HL-60 (cell line): Measurements from ENCODE around the gene MPRIP.

ENCODE experiments used
- GABPA ChIP-seq: IDR thresholded peaks from 2 replicates; pipeline ENCODE4 v1.6.1; 2012; ENCODE audit warnings: low read depth
- SPI1 ChIP-seq: IDR thresholded peaks from 2 replicates; pipeline ENCODE4 v1.6.1; 2012; ENCODE audit warnings: low read depth, mild to moderate bottlenecking, borderline replicate concordance
- TF ChIP-seq, protein P1 (sequence below): IDR thresholded peaks from one replicate; pipeline ENCODE4 v1.5.1; 2011; ENCODE audit warnings: low read length, control low read depth, inconsistent platforms; ENCODE audit not compliant: insufficient read depth
- TF ChIP-seq, protein P2 (sequence below): IDR thresholded peaks from 2 replicates; pipeline ENCODE4 v1.6.1; 2012; ENCODE audit warnings: low read depth; ENCODE audit not compliant: insufficient replicate concordance

- TF ChIP-seq, protein P1, sequence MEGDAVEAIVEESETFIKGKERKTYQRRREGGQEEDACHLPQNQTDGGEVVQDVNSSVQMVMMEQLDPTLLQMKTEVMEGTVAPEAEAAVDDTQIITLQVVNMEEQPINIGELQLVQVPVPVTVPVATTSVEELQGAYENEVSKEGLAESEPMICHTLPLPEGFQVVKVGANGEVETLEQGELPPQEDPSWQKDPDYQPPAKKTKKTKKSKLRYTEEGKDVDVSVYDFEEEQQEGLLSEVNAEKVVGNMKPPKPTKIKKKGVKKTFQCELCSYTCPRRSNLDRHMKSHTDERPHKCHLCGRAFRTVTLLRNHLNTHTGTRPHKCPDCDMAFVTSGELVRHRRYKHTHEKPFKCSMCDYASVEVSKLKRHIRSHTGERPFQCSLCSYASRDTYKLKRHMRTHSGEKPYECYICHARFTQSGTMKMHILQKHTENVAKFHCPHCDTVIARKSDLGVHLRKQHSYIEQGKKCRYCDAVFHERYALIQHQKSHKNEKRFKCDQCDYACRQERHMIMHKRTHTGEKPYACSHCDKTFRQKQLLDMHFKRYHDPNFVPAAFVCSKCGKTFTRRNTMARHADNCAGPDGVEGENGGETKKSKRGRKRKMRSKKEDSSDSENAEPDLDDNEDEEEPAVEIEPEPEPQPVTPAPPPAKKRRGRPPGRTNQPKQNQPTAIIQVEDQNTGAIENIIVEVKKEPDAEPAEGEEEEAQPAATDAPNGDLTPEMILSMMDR, result no peak
- no peak for TF ChIP-seq GABPA
- TF ChIP-seq, protein P2, sequence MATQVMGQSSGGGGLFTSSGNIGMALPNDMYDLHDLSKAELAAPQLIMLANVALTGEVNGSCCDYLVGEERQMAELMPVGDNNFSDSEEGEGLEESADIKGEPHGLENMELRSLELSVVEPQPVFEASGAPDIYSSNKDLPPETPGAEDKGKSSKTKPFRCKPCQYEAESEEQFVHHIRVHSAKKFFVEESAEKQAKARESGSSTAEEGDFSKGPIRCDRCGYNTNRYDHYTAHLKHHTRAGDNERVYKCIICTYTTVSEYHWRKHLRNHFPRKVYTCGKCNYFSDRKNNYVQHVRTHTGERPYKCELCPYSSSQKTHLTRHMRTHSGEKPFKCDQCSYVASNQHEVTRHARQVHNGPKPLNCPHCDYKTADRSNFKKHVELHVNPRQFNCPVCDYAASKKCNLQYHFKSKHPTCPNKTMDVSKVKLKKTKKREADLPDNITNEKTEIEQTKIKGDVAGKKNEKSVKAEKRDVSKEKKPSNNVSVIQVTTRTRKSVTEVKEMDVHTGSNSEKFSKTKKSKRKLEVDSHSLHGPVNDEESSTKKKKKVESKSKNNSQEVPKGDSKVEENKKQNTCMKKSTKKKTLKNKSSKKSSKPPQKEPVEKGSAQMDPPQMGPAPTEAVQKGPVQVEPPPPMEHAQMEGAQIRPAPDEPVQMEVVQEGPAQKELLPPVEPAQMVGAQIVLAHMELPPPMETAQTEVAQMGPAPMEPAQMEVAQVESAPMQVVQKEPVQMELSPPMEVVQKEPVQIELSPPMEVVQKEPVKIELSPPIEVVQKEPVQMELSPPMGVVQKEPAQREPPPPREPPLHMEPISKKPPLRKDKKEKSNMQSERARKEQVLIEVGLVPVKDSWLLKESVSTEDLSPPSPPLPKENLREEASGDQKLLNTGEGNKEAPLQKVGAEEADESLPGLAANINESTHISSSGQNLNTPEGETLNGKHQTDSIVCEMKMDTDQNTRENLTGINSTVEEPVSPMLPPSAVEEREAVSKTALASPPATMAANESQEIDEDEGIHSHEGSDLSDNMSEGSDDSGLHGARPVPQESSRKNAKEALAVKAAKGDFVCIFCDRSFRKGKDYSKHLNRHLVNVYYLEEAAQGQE, result no peak
- no peak for TF ChIP-seq SPI1
Measured at GRCh38 chr17:17073030-17073564, 30.8 kb downstream of the MPRIP start.
